RWPE2 (cell line): ENCODE measurements around the gene RAB27B.

Experiments used
- ATAC-seq: fragments of 200-7000 bp; cut with Tn5 transposase; 3 replicates; pipeline ENCODE4 v1.9.1; 2021; ENCODE audit warnings: low read depth
- DNase-seq: peaks from one replicate; pipeline ENCODE4 v3.0.0-alpha.2; 2020; ENCODE audit warnings: low spot score
- H3K27ac ChIP-seq: fragments of 450-650 bp; 2 replicates; pipeline ENCODE4 v1.5.1; 2017; ENCODE audit warnings: mild to moderate bottlenecking; ENCODE audit not compliant: poor library complexity, severe bottlenecking
- H3K27me3 ChIP-seq: fragments of 250-450 bp; sonication (Bioruptor Pico); 2 replicates; pipeline ENCODE4 v1.5.1; 2021; ENCODE audit warnings: mild to moderate bottlenecking, moderate library complexity; ENCODE audit not compliant: insufficient read depth, poor library complexity, severe bottlenecking
- H3K36me3 ChIP-seq: fragments of 250-450 bp; sonication (Bioruptor Pico); 2 replicates; pipeline ENCODE4 v1.5.1; 2020; ENCODE audit warnings: low read depth, mild to moderate bottlenecking, moderate library complexity
- H3K4me1 ChIP-seq: fragments of 250-450 bp; sonication (Bioruptor Pico); 2 replicates; pipeline ENCODE4 v1.5.1; 2021; ENCODE audit warnings: mild to moderate bottlenecking, moderate library complexity; ENCODE audit not compliant: insufficient read depth, poor library complexity, severe bottlenecking
- H3K4me3 ChIP-seq: fragments of 250-450 bp; sonication (Bioruptor Pico); 2 replicates; pipeline ENCODE4 v1.5.1; 2021; ENCODE audit warnings: mild to moderate bottlenecking, moderate library complexity; ENCODE audit not compliant: severe bottlenecking
- H3K9me3 ChIP-seq: fragments of 250-450 bp; sonication (Bioruptor Pico); 2 replicates; pipeline ENCODE4 v1.5.1; 2021; ENCODE audit warnings: mild to moderate bottlenecking, moderate library complexity; ENCODE audit not compliant: severe bottlenecking
- TF ChIP-seq, protein P1 (sequence below): fragments of 450-650 bp; IDR thresholded peaks from one replicate; pipeline ENCODE4 v1.5.1; 2017; ENCODE audit warnings: mild to moderate bottlenecking, moderate library complexity; ENCODE audit not compliant: poor library complexity, severe bottlenecking

RAB27B gene

DNA sequence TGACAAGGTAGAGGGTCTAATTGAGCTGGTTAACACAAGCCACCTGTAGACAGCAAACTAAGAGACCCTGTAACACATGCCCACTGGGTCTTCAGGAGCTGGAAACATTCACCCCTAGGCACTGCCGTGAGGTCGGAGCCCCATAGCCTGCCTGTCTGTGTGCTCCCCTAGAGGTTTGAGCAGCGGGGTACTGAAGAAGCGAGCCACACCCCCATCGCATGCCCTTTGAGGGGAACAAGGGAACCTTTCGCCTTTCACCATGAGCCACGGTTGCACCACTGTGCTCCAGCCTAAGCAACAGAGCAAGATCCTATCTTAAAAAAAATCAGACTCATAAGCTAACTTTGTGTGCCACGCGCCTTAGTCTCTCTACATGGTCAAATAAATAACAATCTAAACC lies 36.2 kb upstream of the RAB27B start:
- DNase-seq (no peak), ATAC-seq (no peak)
- no peaks in the 10 kb centered on the region for H3K4me1 ChIP-seq
- H3K36me3 ChIP-seq = no peaks in the 10 kb centered on the region
- no peaks in the 10 kb centered on the region for H3K9me3 ChIP-seq
- H3K27ac ChIP-seq = no peak overlapping the region
- H3K27me3 ChIP-seq = no peaks in the 10 kb centered on the region
- H3K4me3 ChIP-seq = no peak overlapping the region
- TF ChIP-seq, protein P1, sequence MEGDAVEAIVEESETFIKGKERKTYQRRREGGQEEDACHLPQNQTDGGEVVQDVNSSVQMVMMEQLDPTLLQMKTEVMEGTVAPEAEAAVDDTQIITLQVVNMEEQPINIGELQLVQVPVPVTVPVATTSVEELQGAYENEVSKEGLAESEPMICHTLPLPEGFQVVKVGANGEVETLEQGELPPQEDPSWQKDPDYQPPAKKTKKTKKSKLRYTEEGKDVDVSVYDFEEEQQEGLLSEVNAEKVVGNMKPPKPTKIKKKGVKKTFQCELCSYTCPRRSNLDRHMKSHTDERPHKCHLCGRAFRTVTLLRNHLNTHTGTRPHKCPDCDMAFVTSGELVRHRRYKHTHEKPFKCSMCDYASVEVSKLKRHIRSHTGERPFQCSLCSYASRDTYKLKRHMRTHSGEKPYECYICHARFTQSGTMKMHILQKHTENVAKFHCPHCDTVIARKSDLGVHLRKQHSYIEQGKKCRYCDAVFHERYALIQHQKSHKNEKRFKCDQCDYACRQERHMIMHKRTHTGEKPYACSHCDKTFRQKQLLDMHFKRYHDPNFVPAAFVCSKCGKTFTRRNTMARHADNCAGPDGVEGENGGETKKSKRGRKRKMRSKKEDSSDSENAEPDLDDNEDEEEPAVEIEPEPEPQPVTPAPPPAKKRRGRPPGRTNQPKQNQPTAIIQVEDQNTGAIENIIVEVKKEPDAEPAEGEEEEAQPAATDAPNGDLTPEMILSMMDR = no peak

DNA sequence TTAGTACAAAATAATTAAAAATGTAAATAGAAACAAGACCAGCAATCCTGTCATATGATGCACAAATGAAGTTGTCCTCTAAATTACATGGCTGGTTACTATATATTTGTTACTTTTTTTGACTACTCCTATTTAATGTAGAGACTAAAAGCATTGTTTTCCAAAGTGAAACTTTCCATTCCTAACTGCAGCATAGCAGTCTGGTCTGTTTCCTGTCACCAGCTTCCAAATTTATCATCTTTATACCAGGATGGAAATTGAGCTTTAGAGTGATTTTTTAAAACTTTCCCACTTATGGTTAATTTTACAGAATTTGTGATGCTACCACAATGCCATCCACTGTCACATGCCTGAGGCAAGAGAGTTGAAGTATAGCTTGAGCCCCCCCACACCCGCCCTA lies 33.5 kb upstream of the RAB27B start:
- Histone ChIP-seq H3K27ac (no peak overlapping the region), H3K27me3 (no peaks in the 10 kb centered on the region), H3K36me3 (no peaks in the 10 kb centered on the region), H3K9me3 (no peaks in the 10 kb centered on the region), H3K4me1 (no peaks in the 10 kb centered on the region), H3K4me3 (no peak overlapping the region)
- TF ChIP-seq, protein P1 = no peak
- no peak for ATAC-seq
- no peak for DNase-seq

DNA sequence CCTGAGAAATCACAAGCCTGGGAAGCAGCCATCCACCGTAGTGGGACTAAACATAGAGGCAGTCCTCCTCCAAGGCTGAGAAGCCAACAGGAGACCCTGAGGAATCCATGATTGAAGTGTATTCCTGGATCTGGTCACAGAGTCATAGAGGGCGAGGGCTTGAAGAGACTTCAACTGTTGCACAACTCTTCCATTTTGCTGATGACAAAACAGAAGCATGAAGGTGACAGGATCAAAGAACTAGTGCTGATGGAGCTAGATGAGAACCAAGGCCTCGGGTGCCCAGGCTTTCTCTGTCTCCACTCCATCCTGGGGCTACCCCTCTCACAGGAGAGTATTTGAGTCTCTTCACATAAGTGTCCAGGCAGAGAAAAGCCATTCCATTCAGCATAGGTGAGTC lies 30.1 kb upstream of the RAB27B start:
- TF ChIP-seq, protein P1 = no peak
- Histone ChIP-seq H3K4me1 (no peaks in the 10 kb centered on the region), H3K27ac (no peak overlapping the region), H3K36me3 (no peaks in the 10 kb centered on the region), H3K27me3 (no peaks in the 10 kb centered on the region), H3K4me3 (no peak overlapping the region), H3K9me3 (no peaks in the 10 kb centered on the region)
- ATAC-seq (no peak), DNase-seq (no peak)

DNA sequence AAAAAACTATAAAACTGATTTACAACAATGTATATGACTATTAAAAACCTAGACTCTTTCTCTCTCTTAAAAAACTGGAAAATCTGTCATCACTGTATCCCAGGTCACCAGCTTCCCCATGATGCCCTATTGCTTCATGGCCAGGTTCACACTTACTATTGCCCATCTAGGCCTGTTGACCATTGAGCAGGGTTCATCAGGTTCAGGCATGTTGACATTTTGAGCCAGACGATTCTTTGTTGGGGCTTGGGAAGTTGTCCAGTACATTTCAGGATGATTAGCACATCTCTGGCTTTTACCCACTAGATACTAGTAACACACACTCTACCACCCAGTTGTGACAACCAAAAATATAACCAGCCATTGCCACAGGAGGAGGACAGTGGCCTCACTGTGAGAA lies 26.9 kb upstream of the RAB27B start:
- Histone ChIP-seq H3K27ac (no peak overlapping the region), H3K4me3 (no peak overlapping the region), H3K27me3 (no peaks in the 10 kb centered on the region), H3K9me3 (no peaks in the 10 kb centered on the region), H3K4me1 (peaks cover 9% of the 10 kb centered on the region), H3K36me3 (no peaks in the 10 kb centered on the region)
- TF ChIP-seq, protein P1 = no peak
- no peak for DNase-seq
- ATAC-seq = no peak

DNA sequence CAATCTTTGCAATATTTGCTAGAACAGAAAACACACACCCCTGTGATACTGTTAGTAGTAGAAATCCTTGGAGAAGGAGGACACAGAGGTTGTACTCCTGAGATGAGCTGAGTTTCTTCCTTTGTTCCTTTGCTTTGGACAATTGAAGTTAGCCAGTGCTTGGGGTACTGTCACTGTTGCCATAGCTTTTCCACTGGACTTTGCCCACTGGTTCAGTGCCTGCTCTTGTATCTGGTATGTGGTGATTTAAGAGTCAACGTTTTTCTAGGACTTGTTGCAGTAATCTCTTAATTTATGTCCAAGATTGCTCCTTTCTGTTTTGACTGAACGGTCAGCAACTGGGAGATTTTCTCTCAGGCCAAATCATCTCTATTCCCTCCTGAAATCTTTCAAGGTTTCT lies 26.1 kb upstream of the RAB27B start:
- no peak for ATAC-seq
- Histone ChIP-seq H3K36me3 (no peaks in the 10 kb centered on the region), H3K4me3 (no peak overlapping the region), H3K9me3 (no peaks in the 10 kb centered on the region), H3K27me3 (no peaks in the 10 kb centered on the region), H3K4me1 (peaks cover 9% of the 10 kb centered on the region), H3K27ac (no peak overlapping the region)
- no peak for DNase-seq
- TF ChIP-seq, protein P1 = no peak
